ENCODE results near the gene OR51A4.
"Not testable (repeated sequence)": the region's sequence is repeated elsewhere in the genome, so short reads cannot be mapped to it uniquely, and the experiment has no call there.

Gene OR51A4, protein sequence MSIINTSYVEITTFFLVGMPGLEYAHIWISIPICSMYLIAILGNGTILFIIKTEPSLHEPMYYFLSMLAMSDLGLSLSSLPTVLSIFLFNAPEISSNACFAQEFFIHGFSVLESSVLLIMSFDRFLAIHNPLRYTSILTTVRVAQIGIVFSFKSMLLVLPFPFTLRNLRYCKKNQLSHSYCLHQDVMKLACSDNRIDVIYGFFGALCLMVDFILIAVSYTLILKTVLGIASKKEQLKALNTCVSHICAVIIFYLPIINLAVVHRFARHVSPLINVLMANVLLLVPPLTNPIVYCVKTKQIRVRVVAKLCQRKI

DNA sequence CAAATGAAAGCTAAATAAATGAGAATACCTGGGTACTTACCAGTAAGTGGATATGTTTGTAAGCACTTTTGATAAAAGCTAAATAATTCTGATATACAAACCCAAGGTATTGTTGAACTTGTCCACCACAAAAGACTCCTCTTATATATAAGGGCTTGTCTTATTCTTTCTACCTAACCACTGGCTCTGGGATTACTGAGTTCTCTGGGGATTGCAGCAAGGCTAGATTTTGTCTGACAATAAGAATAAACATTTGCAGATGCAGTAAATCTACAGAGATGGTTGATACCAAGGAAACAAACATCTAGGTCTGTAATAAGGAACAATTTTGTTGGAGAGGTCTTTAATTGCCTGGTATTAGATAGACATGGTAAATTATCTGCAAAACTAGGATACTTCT is at the start of gene OR51A4:
TSS of gene OR51A4 (minus strand) at position 101 of the 400 bp plus-strand sequence. CDS start 505 bp downstream, outside the sequence.
- DNase-seq, result no peak

DNA sequence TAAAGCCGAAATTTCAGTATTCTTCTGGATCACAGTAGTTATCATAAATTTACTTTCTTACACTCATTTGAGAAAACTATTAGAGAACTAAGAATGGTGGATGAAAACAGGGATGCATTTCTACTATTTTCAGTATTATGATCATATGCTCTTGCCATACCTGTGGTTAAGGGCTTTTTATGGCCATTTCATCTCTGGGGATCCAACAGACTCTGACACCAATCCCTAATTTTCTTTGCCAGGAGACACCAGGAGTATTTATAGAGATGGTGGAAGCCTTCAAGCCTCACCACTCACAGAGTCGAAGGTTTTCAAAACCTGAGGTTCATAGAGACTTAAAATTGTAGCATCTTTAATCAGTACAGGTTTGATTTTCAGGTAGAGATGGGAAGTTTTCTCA is 47.1 kb upstream of the OR51A4 start, which contains the start of gene OR51L1:
TSS of gene OR51L1 (plus strand) at position 301 of the 400 bp plus-strand sequence. CDS start 4,132 bp downstream, outside the sequence.
- no peak for DNase-seq

DNA sequence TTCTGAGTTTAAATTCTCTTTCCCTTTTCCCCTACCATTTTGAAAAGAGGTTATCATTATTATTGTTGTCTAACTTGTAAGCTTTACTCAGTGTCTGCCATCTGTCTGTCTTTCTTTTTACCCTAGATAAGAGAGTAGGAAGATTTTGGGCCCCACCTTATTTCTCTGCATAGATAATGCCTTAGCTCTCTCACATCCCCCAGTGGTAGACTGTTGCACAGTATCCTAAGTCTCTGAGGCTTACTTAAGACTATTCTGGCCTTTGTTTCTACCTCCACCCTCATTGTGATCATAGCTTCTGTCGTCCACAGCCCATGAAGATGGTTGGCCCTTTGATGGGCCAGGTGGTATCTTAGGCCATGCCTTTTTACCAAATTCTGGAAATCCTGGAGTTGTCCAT is 43.7 kb upstream of the OR51A4 start:
- no peak for DNase-seq

DNA sequence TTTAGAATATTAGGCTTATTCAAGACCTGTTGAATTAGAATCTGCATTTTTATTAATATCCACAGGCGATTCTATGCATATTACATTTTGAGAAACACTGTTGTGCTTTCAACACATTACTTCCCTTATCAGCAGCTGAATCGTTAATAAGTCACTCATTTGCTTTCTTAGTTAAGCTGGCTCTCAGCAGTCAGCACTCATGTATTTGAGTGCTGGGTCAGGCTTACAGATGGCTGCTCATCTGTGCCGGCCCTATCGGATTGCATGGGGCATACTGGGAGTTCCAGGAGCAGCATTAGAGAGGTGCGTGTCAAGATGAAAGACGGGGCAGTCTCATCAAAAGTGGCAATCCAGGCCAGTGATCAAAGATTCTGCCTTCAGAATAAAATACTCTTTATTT is 36.4 kb upstream of the OR51A4 start:
- no peak for DNase-seq

DNA sequence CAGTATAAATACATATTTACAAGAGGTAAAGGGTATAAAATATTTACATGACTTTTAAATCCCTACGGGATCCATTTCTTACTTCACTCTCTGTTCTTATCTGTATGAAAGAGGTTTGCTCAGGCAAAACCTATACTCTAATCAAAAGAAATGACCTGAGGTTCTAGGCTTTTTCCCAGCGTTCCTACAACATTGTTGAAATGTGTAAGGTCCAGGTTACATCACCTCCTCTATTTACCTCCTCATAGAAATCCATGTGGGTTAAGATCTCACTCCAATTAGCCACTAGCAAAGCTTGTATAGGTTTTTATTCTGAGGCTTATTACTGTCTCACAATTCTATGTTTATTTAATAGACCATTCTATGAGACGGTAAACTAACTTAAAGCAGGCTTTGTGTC is 35.3 kb upstream of the OR51A4 start:
- DNase-seq, result no peak

DNA sequence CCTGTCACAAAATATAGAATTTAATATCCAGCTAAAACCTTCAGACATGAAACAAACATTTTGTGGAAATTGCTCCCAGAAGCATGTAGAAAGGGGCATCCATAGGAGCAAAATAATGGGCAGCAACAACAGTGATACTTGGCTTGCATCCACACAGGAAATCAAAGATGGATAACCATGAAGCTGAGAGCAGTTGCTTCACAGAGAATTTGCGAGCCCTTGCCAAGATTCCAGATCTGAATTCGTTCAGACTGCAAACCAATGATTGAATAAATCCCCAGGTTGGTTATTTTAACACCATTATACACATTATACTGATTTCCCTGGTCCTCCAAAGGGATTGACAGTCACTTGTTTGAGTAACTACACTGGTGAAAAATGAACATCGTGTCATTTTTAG is 31.6 kb upstream of the OR51A4 start:
- no peak for DNase-seq

DNA sequence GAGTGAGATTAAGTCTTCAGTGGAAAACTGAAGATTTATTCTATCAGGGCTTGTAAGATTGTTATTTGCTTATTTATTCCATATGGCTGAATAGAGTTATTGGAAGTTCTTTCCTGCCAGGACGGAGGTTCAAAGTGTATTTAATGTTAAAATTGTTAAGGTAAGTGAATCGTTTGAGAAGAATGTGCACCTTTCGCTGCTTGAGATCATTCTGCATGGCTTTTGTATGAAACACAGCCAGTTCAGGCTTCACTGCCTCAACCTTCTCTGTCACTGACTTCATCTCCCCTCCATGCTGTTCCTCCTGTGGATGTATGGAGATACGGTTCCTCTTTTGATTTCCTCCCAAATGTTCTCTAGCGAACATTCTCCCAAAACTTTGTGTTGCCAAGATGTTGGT is 28.0 kb upstream of the OR51A4 start:
- no peak for DNase-seq

DNA sequence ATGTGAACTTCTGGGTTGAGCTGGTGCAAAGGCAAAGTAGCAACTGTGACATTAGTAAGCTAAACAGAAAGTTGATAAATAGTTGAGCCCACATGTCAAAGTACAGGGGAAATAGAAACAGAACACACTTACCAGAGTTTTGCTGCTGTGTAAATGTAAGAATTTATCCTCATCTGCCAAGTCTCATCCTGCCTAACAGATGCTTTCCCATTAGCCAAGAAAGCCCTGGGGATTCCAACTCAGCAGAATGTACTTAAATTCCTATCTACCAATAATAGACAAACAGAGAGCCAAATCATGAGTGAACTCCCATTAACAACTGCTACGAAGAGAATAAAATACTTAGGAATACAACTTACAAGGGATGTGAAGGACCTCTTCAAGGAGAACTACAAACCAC is 15.4 kb upstream of the OR51A4 start:
- no peak for DNase-seq

DNA sequence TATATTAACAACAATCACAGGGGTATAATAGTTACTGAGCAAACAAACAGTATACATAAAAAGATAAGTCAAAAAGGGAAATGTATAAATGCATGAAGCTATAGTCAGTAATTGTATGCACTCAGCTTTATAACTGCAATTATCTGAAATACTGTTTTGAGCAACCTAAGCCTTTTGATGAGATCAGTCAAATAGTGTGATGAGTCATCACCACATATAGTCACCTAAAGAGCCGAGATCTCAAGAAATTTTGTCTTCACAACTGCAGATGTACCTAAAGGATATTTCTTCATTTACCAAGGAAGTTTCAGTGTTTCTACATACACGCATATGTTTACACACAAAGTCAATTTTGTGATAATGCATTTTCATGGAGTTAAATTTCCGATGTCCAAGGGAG is 13.5 kb upstream of the OR51A4 start:
- no peak for DNase-seq

DNA sequence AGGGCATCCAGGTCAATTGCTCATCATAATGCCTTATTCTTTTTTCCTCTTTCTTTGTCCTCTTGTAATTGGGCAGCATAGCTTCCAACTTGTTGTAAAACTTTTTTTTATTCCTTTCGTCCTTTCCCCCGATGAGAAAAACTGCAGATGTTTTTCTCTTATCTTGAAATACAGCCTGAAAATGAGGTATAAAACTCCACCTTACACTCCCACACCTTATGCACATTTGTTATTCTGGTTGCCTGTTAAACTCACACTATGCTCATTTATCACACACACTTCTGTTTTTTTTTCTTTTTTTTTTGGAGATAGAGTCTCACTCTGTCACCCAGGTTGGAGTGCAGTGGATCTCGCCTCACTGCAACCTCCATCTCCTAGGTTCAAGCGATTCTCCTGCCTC is 10.0 kb upstream of the OR51A4 start:
- DNase-seq, result no peak

DNA sequence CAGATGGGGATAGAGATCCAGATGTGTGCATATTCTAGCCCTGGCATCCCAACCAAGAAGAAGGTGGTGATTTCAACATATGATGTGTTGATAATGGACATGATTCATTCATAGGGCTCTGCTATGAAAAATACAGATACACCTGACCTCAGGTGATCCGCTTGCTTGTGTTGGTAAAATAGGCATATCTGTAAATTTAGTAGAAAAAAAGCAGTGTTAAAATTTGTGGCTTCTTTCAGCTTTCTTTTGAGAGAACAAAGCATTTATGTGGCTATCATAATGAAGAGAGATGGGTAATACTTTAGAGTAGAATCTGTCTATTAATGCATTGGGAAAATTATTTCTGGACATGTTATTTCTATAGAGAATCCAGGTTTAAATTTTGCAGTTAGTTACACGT is 8.2 kb upstream of the OR51A4 start, which contains the start of gene OR51A2:
TSS of gene OR51A2 (minus strand) at position 101 of the 400 bp plus-strand sequence. CDS start at position 101, 0 bp downstream.
- not testable (repeated sequence) for DNase-seq

DNA sequence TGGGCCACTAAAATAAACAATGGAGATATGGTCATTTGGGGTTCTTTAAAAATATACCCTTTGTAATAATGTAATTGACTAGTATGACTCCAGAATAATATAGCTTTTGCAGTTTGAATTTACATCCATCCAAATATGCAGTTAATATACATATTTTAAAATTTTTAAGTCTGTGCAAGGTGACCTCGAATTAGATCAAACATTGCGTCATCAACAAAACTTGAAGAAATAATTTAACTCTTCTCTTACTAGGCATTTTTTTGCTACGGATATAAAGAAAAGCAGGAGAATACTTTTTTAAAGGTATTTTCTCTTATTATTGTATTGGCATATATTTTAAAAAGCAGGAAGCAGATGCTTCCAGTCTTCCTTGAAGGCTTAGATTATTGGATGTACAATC is 10.7 kb downstream of the OR51A4 start:
- DNase-seq, result no peak

DNA sequence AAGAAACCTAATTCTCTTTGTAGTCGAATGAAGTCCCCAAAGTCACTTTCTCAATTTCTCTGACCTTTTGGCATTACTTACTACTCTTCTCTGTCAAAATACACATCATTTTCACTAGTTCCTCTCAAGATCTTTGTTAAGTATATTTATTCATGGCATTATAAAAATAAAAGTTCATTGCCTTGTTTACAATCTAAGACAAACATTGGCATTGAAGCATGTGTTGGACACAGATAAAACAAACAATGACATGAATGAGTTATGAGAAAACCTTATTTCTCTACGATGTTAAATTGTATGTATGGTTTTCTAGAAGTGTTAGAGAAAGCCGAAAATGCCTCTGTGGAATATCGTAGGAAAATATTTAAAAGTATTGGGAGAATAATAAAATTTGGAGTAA is 14.7 kb downstream of the OR51A4 start:
- DNase-seq, result no peak

DNA sequence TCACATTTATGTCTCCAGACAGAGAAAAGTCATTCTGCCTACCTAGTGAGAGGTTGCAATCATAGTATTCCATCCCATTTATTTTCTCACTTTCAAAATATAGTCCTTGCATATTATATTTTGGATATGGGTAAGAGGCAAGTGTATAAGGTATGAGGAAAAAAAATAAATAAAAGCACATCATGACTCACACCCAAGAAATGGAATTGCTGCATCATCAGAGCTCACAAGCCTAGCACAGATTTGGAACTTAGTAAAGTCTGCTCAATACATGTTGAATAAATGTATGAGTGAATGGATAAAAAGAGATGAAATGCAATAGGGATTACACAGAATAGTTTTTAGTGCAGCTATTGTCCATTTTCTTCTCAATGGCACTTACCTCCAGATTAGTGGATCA is 20.8 kb downstream of the OR51A4 start:
- no peak for DNase-seq

DNA sequence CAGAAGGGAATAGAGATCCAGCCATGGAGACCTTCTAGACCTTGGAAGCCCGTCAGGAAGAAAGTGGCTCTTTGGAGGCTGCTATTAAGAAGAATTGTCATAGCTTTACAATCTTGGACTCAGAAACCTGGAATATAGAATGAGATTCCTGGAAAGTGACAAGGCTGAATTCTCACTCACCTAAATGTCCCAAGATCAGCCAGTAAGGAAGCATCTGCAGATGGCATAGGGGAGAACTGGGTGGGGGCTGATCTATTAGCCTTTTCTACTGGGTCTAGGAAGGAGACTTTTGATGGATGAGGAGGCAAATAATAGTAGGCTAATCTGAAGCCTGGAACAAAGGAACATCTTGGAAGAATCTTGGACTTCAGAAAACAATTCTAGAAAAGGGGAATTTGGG is 23.2 kb downstream of the OR51A4 start, which contains the start of gene OR51G1:
TSS of gene OR51G1 (minus strand) at position 101 of the 400 bp plus-strand sequence. CDS start at position 101, 0 bp downstream.
- DNase-seq, result no peak

DNA sequence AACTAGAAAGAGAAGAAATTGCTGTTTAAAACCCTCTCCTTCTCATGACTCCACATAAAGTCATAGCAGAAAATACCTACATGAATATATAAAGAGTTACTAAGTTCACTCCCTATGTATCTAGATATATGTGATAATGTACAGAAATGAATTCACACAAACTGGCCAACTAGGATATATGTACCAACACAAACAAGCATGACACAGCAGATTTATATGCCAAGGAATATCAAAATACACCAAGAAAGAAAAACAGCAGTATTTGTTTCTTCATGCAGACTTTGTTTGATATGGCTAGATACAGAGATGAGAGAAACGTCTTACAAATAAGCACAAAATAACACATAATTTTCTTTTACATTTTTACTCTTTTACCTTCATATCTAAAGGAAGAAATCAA is 25.1 kb downstream of the OR51A4 start:
- DNase-seq, result no peak

DNA sequence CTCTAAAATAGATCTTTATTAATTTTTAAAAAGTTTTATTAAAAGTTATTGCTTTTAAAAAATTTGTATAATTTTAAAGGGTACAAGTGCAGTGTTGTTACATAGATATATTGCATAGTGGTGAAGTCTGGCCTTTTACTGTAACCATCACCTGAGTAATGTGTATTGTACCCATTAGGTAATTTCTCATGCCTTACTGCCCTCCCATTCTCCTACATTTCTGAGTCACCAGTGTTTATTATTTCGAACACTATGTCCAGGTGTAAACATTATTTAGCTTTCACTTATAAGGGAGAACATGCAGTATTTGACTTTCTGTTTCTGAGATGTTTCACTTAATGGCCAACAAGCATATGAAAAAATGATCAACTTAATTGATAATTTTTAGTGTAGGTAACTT is 25.6 kb downstream of the OR51A4 start:
- DNase-seq, result no peak

DNA sequence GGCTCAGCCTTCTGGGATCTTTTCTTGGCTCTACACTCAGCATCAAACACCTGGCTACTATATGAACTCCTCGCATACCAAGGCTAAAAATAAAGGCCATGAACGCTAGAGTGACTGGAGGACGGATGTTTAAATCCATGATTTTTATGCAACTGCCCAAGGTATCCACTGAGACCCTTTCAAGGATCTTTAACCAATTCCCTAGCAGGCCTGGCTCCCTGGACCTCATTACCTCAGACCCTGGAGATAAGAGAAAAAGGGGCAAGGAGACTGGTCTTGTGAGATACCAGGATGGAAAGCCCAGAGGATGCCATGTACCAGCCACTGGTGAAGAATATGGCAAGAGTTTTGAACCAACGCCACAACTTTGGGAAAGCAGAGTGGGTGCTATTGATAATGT is 28.2 kb downstream of the OR51A4 start, which contains the start of gene OR51G2:
TSS of gene OR51G2 (minus strand) at position 101 of the 400 bp plus-strand sequence. CDS start 3,687 bp downstream, outside the sequence.
- DNase-seq, result no peak

DNA sequence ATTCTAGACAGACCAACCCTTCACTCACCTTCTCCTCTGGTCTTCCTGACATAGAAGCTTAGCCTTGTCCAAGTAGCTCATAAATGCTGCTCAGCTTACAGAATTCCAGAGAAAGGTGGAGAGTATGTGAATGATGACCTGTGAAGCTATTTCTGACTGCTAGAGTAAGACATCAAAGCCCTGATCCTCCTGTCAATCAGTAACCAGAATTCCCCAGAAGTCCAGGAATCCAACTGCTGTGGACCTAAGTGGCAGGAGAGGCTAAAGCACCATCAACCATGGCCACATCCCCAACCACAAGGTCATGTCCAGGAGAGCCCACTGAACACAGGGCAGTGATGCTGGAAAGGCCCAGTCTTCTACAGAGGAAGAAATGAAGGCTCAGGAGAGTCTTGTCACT is 30.8 kb downstream of the OR51A4 start:
- no peak for DNase-seq

DNA sequence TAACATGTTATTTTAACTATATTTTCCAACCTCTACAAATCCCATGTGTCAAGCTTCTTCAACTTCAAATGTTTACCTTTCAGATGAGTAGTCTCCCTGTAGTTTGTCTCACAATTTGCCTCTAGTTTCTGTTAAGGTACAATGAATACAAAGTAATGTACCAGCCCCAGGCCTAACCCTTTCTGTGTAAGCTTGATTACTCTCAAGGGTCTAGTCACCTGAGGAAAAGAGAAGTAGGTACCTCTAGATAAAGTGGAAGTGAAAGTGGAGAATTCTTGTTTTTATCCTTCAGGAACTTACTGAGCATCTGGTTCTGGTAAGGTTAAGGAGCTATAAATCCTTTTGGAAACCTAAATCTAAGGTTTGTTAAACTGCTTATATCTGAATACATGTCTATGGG is 43.9 kb downstream of the OR51A4 start, which contains the start of gene OR51A7:
TSS of gene OR51A7 (plus strand) at position 300 of the 400 bp plus-strand sequence. CDS start 3,587 bp downstream, outside the sequence.
- no peak for DNase-seq
